Measurements from ENCODE around the gene MAP2K5. TPM values are rescaled to one million over a fixed set of nuclear protein-coding genes. Genes with fewer than 3 reads are reported as not detected.

Gene MAP2K5
- total RNA-seq, 1 donor from 2014 or later, result 2.9 TPM

DNA sequence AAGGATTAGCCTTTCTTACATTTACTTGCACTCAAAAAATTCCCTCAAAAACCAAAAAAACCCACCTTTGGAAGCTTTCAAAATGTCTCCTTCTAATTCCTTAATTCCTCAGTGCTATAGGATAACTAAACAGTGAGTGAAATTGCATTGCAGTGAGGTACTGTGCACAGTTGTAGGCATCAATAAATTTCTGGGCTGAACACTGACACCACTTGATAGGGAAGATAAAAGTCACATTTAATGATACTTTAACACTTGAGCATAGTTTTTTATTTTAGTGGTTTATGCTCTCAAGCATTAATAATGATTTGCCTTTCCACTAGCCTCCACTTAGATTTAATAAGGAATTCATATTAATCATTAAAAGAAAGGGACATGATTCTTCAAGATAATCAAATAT, 52.3 kb downstream of the MAP2K5 start:
- no peaks in the 10 kb centered on the region for H3K36me3 ChIP-seq (ENCODE audit: control insufficient read depth, insufficient read depth, low read length)
- TF ChIP-seq, protein P1, sequence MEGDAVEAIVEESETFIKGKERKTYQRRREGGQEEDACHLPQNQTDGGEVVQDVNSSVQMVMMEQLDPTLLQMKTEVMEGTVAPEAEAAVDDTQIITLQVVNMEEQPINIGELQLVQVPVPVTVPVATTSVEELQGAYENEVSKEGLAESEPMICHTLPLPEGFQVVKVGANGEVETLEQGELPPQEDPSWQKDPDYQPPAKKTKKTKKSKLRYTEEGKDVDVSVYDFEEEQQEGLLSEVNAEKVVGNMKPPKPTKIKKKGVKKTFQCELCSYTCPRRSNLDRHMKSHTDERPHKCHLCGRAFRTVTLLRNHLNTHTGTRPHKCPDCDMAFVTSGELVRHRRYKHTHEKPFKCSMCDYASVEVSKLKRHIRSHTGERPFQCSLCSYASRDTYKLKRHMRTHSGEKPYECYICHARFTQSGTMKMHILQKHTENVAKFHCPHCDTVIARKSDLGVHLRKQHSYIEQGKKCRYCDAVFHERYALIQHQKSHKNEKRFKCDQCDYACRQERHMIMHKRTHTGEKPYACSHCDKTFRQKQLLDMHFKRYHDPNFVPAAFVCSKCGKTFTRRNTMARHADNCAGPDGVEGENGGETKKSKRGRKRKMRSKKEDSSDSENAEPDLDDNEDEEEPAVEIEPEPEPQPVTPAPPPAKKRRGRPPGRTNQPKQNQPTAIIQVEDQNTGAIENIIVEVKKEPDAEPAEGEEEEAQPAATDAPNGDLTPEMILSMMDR (IDR thresholded peaks at IDR 0.05; ENCODE audit: insufficient read depth, low read length, severe bottlenecking), result no peak

DNA sequence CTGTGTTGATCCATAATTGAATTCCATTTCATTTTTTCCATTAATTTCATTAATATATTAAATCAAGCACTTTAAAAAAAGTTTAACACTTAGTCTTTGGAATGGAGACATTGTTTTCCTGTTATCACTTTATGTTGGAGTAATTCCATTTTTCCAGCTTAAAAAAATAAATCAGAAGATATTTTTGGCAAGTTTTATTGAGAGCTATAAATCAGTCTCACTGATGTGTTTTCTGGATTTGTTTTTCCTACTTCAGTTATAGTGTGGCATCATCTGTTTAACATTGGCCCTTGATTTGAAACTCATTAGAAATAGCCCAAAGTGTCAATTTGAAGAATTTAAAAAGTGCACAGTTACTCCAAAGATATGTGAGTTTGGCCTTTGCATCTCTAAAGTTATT, 53.1 kb downstream of the MAP2K5 start:
- FAIRE-seq (no peak), DNase-seq (ENCODE audit: low read depth) (no peak)
- no peak overlapping the region for H3K4me3 ChIP-seq (ENCODE audit: low read depth, low read length)
- TF ChIP-seq, protein P1 (IDR thresholded peaks at IDR 0.05; ENCODE audit: insufficient read depth, low read length, severe bottlenecking), result no peak
- no peaks in the 10 kb centered on the region for H3K27me3 ChIP-seq (ENCODE audit: control insufficient read depth, insufficient read depth, low read length)
- H3K36me3 ChIP-seq (ENCODE audit: control insufficient read depth, insufficient read depth, low read length), result no peaks in the 10 kb centered on the region

More for the DNA sequence above, 52.3 kb downstream of the MAP2K5 start:
- H3K27me3 ChIP-seq (ENCODE audit: control insufficient read depth, insufficient read depth, low read length), result no peaks in the 10 kb centered on the region
- FAIRE-seq (no peak), DNase-seq (ENCODE audit: low read depth) (no peak)
- H3K4me3 ChIP-seq (ENCODE audit: low read depth, low read length), result no peak overlapping the region

DNA sequence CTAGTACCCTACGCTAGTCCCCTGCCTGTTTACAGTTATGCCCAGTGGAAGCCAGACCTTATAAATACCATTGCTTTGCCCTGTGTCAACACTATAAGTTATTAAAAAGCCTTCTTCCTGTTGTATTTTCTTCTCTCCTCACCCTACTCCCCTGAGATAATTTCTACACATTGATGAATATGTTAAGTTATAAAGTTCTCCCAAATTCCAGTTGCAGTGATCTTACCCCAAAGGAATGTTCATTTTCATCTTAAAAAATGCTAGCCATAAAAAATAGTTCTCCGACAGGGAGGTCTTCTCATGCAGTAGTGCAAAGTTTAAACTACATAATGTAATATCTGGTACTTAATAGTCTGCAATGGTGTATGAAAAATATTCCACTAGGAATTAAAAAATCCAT, 58.6 kb downstream of the MAP2K5 start:
- FAIRE-seq (no peak), DNase-seq (ENCODE audit: low read depth) (no peak)
- no peak overlapping the region for H3K4me3 ChIP-seq (ENCODE audit: low read depth, low read length)
- no peaks in the 10 kb centered on the region for H3K27me3 ChIP-seq (ENCODE audit: control insufficient read depth, insufficient read depth, low read length)
- TF ChIP-seq, protein P1 (IDR thresholded peaks at IDR 0.05; ENCODE audit: insufficient read depth, low read length, severe bottlenecking), result no peak
- no peaks in the 10 kb centered on the region for H3K36me3 ChIP-seq (ENCODE audit: control insufficient read depth, insufficient read depth, low read length)

DNA sequence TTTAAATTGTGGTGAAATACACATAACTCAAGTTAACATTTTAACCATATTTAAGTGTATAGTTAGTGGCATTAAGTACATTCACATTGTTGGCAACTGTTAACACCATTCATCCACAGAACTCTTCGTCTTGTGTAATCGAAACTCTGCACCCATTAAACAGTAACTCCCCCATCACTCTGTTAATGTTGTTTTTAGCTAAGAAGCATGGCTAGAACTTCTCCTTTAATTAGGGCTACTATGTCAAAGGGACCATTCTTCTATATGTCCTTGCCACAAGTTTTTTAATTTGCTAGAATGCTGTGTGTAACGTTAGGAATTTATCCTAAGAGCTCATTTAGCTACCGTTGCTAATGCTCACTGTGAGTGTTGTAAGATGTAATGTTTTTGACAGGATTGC, 60.6 kb downstream of the MAP2K5 start:
- no peak overlapping the region for H3K4me3 ChIP-seq (ENCODE audit: low read depth, low read length)
- FAIRE-seq, result no peak
- no peaks in the 10 kb centered on the region for H3K27me3 ChIP-seq (ENCODE audit: control insufficient read depth, insufficient read depth, low read length)
- no peaks in the 10 kb centered on the region for H3K36me3 ChIP-seq (ENCODE audit: control insufficient read depth, insufficient read depth, low read length)
- no peak for DNase-seq (ENCODE audit: low read depth)
- TF ChIP-seq, protein P1 (IDR thresholded peaks at IDR 0.05; ENCODE audit: insufficient read depth, low read length, severe bottlenecking), result no peak

DNA sequence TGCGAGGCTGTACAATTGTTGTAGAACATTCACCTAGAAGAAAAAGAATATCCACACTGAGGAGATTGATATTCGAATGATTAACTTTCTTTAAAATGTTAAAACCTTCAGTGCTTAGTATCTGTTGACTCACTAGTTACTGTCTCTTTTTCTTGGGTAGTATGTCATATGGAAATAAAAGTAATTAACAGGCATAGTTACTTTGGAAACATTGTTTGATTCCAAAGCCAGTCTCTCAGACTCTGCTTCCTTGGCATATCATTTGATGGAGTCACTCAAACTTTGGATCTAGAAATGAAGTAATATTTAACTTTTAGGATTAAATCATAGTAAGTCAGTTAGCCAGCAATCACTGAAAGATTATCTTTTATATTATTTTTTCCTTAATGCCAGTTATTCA, 63.4 kb downstream of the MAP2K5 start:
- no peaks in the 10 kb centered on the region for H3K36me3 ChIP-seq (ENCODE audit: control insufficient read depth, insufficient read depth, low read length)
- no peak overlapping the region for H3K4me3 ChIP-seq (ENCODE audit: low read depth, low read length)
- no peaks in the 10 kb centered on the region for H3K27me3 ChIP-seq (ENCODE audit: control insufficient read depth, insufficient read depth, low read length)
- FAIRE-seq (no peak), DNase-seq (ENCODE audit: low read depth) (no peak)
- TF ChIP-seq, protein P1 (IDR thresholded peaks at IDR 0.05; ENCODE audit: insufficient read depth, low read length, severe bottlenecking), result no peak

DNA sequence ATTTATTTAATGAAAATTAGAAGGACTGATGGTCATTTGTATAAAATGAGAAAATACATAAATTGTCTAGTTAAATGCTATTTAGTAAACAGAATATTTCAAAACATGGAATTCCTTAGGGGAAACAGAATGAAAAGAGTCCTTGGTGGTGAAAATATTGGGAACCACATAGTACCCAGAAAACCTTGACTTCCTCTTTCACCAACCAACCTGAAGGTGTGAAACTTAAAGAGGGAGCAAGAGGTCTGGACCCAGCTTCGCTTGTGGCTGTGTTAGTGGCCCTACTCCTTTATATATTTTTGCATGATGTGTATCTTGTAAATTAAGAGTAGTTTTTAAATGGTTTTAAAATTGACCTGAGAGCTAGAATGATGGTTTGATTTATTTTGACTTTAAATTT, 64.2 kb downstream of the MAP2K5 start:
- Histone ChIP-seq H3K36me3 (ENCODE audit: control insufficient read depth, insufficient read depth, low read length) (no peaks in the 10 kb centered on the region), H3K27me3 (ENCODE audit: control insufficient read depth, insufficient read depth, low read length) (no peaks in the 10 kb centered on the region), H3K4me3 (ENCODE audit: low read depth, low read length) (no peak overlapping the region)
- DNase-seq (ENCODE audit: low read depth) (no peak), FAIRE-seq (no peak)
- TF ChIP-seq, protein P1 (IDR thresholded peaks at IDR 0.05; ENCODE audit: insufficient read depth, low read length, severe bottlenecking), result no peak

Measured in bronchial epithelial cell (primary cell).